Kidney (tissue), 14 donors: ENCODE results near the gene ETNK1. TPM values are rescaled to one million over a fixed set of nuclear protein-coding genes. Genes with fewer than 3 reads are reported as not detected.
A peak's percentile ranks its signal among the peaks of the same experiment; 100 is the strongest.

Source experiments
- DNase-seq, 5 donors: peaks; one replicate each; pipeline ENCODE4 v3.0.0-alpha.2; 2013 to 2020
- FAIRE-seq: peaks from 2 replicates; lab custom pipeline; 2012; peaks lifted over from hg19 to GRCh38; lab: Jason Lieb, UNC
- H3K27ac ChIP-seq, 2 donors: one replicate each; pipeline ENCODE4 v1.7.0; 2013; ENCODE audit warnings: low read depth in 2 of 2, low read length in 2 of 2, inconsistent platforms in 1 of 2
- H3K27me3 ChIP-seq: one replicate; pipeline ENCODE4 v1.7.1; 2013; ENCODE audit warnings: low read length, inconsistent platforms; ENCODE audit not compliant: control insufficient read depth, insufficient read depth
- H3K36me3 ChIP-seq, 3 donors: one replicate each; pipeline versions ENCODE4 v1.7.0 to v1.7.1; 2013; ENCODE audit warnings: low read length in 3 of 3, control low read depth in 1 of 3, inconsistent platforms in 1 of 3; ENCODE audit not compliant: insufficient read depth in 3 of 3, control insufficient read depth in 2 of 3
- H3K4me1 ChIP-seq, 3 donors: one replicate each; pipeline versions ENCODE4 v1.7.0 to v1.7.1; 2013; ENCODE audit warnings: low read length in 3 of 3, inconsistent platforms in 1 of 3, low read depth in 1 of 3; ENCODE audit not compliant: control insufficient read depth in 2 of 3, insufficient read depth in 2 of 3
- H3K4me3 ChIP-seq, 3 donors: one replicate each; pipeline versions ENCODE4 v1.7.0 to v1.8.1; 2013; ENCODE audit warnings: low read length in 3 of 3, control low read depth in 1 of 3, inconsistent platforms in 1 of 3
- H3K9ac ChIP-seq, 3 donors: one replicate each; pipeline versions ENCODE4 v1.7.0 to v1.7.1; 2013; ENCODE audit warnings: low read length in 3 of 3, control low read depth in 1 of 3, inconsistent platforms in 1 of 3
- H3K9me3 ChIP-seq, 3 donors: one replicate each; pipeline versions ENCODE4 v1.7.0 to v1.7.1; 2013; ENCODE audit warnings: low read length in 3 of 3, control low read depth in 1 of 3, inconsistent platforms in 1 of 3; ENCODE audit not compliant: control insufficient read depth in 2 of 3, insufficient read depth in 1 of 3
- intact Hi-C: fragments of 100-400 bp; cut with DNase I; formaldehyde crosslinking; loops from one replicate; pipeline ENCODE4 v1.11.1; 2022
- polyA plus RNA-seq: library from polyadenylated mRNA; stranded (reverse); fragments of 350-450 nt; fragmentation: Illumina TruSeq; extraction: RNeasy Lipid Tissue Mini Kit (QIAGEN cat#74804); gene quantifications from one replicate; pipeline ENCODE4 v1.2.3, GENCODE V29; 2014; ENCODE audit warnings: low read depth, low replicate concordance; ENCODE audit not compliant: insufficient read depth
- total RNA-seq: library from RNA; stranded (reverse); fragmentation: NEBNext Ultra II Directional; extraction: Animal tissue kit (Norgen Biotek cat#: 25700); gene quantifications from one replicate; pipeline ENCODE4 v1.2.1, GENCODE V29; 2021
- TF ChIP-seq, protein P1 (sequence below): IDR thresholded peaks from 3 replicates; pipeline ENCODE4 v1.5.1; 2012; ENCODE audit warnings: mild to moderate bottlenecking, moderate library complexity, borderline replicate concordance; ENCODE audit not compliant: insufficient read depth; ENCODE audit errors: extremely low read depth
- donor health status: control.
- donor health status: control.
- donor health status: control.
- donor health status: control.
- donor health status: control.
- donor health status: DM: yes; HTN: yes; CAD: no.
- donor health status: Normal renal cell carcinoma (clear cell type).

The ETNK1 gene
- total and polyA plus RNA-seq, 2 donors from 2014 or later = 12.7 to 83.4 TPM

DNA sequence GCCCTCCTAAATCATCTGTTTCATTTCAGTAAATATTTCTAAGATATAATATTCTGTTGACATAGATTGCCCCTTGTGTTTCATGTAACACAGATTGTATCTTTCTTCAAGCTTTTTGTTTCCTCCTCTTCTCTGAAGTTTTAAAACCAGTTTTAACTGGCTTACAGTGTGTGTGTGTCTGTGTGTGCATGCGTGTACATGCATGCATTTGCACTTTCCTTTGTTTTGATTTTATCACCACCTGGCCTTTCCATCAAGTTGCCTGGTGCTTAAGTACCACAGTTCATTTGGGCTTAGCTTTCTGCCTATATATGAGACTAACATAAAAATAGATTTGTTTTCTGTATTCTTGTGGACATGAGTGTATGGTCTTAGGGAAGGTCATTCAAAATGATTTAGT, 31.9 kb downstream of the ETNK1 start:
- FAIRE-seq (no peak), DNase-seq (peak in 2 of 5 donors; percentile 16 to 24)
- intact Hi-C loops = no loop called here
- Histone ChIP-seq H3K4me1 (no peaks in the 10 kb centered on the region), H3K9ac (no peak overlapping the region), H3K9me3 (no peaks in the 10 kb centered on the region), H3K27me3 (no peaks in the 10 kb centered on the region), H3K36me3 (peaks cover 0 to 2% (median 0%) of the 10 kb centered on the region in 3 donors), H3K4me3 (no peak overlapping the region), H3K27ac (no peak overlapping the region)
- TF ChIP-seq, protein P1, sequence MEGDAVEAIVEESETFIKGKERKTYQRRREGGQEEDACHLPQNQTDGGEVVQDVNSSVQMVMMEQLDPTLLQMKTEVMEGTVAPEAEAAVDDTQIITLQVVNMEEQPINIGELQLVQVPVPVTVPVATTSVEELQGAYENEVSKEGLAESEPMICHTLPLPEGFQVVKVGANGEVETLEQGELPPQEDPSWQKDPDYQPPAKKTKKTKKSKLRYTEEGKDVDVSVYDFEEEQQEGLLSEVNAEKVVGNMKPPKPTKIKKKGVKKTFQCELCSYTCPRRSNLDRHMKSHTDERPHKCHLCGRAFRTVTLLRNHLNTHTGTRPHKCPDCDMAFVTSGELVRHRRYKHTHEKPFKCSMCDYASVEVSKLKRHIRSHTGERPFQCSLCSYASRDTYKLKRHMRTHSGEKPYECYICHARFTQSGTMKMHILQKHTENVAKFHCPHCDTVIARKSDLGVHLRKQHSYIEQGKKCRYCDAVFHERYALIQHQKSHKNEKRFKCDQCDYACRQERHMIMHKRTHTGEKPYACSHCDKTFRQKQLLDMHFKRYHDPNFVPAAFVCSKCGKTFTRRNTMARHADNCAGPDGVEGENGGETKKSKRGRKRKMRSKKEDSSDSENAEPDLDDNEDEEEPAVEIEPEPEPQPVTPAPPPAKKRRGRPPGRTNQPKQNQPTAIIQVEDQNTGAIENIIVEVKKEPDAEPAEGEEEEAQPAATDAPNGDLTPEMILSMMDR = no peak

DNA sequence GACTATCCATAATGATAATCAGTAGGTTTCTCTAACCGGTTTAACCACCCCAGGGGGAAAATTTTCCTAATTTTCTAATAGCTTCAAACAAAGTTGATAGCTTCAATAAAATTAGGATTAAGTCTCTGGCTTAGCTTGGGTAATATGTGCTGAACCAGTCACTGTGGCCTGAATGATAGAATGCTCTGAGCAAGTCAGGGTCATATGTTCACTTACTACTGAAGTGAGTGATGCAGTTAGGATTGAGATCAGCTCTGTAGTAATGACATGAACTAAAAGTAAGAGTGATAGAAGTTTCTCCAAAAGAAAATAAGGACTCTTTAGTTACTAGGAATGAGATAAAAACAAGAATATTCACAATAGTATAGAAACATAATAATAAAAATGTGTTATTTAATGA, 32.6 kb downstream of the ETNK1 start:
- Histone ChIP-seq H3K9ac (no peak overlapping the region), H3K36me3 (peaks cover 0 to 2% (median 0%) of the 10 kb centered on the region in 3 donors), H3K4me1 (no peaks in the 10 kb centered on the region), H3K27me3 (no peaks in the 10 kb centered on the region), H3K9me3 (no peaks in the 10 kb centered on the region), H3K4me3 (no peak overlapping the region), H3K27ac (no peak overlapping the region)
- TF ChIP-seq, protein P1 = no peak
- intact Hi-C loops = no loop called here
- DNase-seq (no peak), FAIRE-seq (no peak)

DNA sequence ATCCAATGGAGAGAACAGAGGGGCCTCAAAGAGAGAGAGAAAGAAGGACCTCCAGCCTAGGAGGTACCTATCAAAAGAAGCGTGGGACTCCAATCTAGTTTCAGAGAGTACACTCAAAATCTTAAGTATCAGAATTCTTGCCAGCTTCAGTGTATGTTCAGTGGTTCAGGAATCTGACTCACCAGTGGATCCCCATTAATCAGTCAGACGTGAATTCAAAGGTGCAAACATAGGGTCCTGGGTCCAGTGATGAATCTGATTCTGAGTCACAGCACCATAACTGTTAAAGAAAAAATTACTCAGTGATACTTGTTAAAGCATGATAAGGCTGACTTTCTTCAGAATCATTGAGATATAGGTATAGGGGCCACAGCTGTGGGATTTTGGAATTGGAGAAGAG, 33.2 kb downstream of the ETNK1 start:
- Histone ChIP-seq H3K36me3 (peaks cover 0 to 2% (median 0%) of the 10 kb centered on the region in 3 donors), H3K9ac (no peak overlapping the region), H3K4me1 (no peaks in the 10 kb centered on the region), H3K9me3 (no peaks in the 10 kb centered on the region), H3K4me3 (no peak overlapping the region), H3K27ac (no peak overlapping the region), H3K27me3 (no peaks in the 10 kb centered on the region)
- intact Hi-C loops = no loop called here
- TF ChIP-seq, protein P1 = no peak
- FAIRE-seq = no peak
- no peak for DNase-seq

DNA sequence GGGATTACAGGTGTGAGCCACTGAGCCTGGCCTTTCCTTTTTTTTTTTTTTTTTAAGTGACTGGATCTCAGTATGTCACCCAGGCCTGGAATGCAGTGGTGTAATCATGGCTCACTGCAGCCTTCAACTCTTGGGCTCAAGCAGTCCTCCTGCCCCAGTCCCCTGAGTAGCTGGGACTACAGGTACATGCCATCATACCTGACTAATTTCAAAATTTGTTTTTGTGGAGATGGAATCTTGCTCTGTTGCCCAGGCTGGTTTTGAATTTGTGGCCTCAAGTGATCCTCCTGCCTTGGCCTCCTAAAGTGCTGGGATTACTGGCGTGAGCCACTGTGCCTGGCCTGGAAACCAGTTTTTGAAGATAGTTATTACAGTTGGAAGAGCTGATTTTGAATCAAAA, 37.4 kb downstream of the ETNK1 start:
- Histone ChIP-seq H3K36me3 (peaks cover 0 to 2% (median 0%) of the 10 kb centered on the region in 3 donors), H3K9ac (no peak overlapping the region), H3K4me3 (no peak overlapping the region), H3K27me3 (no peaks in the 10 kb centered on the region), H3K9me3 (no peaks in the 10 kb centered on the region), H3K27ac (no peak overlapping the region), H3K4me1 (no peaks in the 10 kb centered on the region)
- TF ChIP-seq, protein P1 = no peak
- DNase-seq (no peak), FAIRE-seq (no peak)
- intact Hi-C loops = no loop called here
